Measurements from ENCODE around the gene SYT7. TPM values are rescaled to one million over a fixed set of nuclear protein-coding genes. Genes with fewer than 3 reads are reported as not detected.

Gene SYT7
- total RNA-seq, 3 donors from 2014 or later (not counting 1 experiment from before 2014, with no cell fraction given): 0.07 TPM; not detected in 2

DNA sequence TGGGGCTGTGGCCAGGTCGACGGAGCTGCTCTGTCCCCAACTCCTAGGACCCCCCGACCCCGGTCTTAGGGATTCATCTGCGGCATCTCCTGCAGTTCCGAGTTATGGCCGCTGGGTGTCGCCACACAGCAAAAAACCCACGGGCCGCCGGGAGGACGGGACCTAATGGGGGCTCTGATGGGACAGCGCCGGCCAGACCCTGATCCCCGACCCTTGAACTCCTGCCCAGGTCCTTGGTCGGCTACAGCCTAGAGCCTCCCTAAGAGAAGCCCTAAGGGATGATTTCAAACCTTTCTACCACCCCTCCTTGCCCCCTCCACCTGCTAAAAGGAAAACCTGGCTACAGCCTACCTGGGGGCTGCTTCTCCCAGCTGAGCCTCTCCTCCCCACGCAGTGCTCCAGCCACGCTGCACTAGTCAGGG, 103.1 kb downstream of the SYT7 start:
- Mint-ChIP-seq H3K4me1 (peaks cover 0 to 6% of the 10 kb centered on the region in 2 donors), H3K27ac (no peak overlapping the region), H3K9me3 (no peaks in the 10 kb centered on the region), H3K4me3 (no peak overlapping the region), H3K36me3 (no peaks in the 10 kb centered on the region), H3K27me3 (ENCODE audit: low read depth in 2 of 2) (peaks cover 0 to 3% of the 10 kb centered on the region in 2 donors)
- peak; percentile 94 for TF ChIP-seq CTCF (IDR thresholded peaks at IDR 0.05)
- peak; percentile 41 to 73 (median 72) for ATAC-seq
- 6% methylated on average over 18 of the region's 18 CpGs for WGBS (ENCODE audit: insufficient coverage)
- no peak overlapping the region for H3K27ac ChIP-seq (ENCODE audit: low read length)
- H3K4me1 ChIP-seq (ENCODE audit: control insufficient read depth, insufficient read depth, low read length): peaks cover 8% of the 10 kb centered on the region
- DNase-seq: peak; percentile 52 to 72
- no peaks in the 10 kb centered on the region for H3K9me3 ChIP-seq (ENCODE audit: control insufficient read depth, insufficient read depth, low read length)
- no peak overlapping the region for H3K4me3 ChIP-seq (ENCODE audit: low read length)
- H3K36me3 ChIP-seq (ENCODE audit: control insufficient read depth, insufficient read depth, low read length): peaks cover 7% of the 10 kb centered on the region
- no peaks in the 10 kb centered on the region for H3K27me3 ChIP-seq (ENCODE audit: control insufficient read depth, insufficient read depth, low read length)
- intact Hi-C loops (cut with micrococcal nuclease): loop anchor here (1.0 to 5.0 kb wide), 3 partner anchors 40 to 255 kb away; no protein-coding TSS in a partner anchor

DNA sequence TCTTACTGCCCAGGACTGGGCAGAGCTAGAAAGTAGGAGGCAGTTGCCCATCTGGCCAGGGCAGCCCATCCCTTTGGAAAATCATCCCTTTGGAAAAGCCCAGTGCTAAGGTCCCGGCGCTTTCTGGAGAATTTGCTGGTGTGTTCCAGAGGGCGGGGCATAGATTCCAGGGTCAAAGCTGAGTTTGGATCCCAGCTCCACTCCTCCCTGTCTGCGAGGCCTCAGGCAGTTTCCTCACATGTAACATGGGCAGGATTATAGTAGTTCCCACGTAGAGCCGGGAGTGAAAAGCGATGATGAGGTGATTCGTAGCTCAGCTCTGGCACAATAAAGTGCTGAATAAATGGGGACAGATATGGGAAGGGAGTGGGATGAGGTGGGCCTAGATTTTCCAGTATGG, 103.8 kb downstream of the SYT7 start:
- H3K36me3 Mint-ChIP-seq: no peaks in the 10 kb centered on the region
- ATAC-seq: no peak
- H3K9me3 Mint-ChIP-seq: no peaks in the 10 kb centered on the region
- Histone ChIP-seq H3K4me1 (ENCODE audit: control insufficient read depth, insufficient read depth, low read length) (peaks cover 8% of the 10 kb centered on the region), H3K4me3 (ENCODE audit: low read length) (no peak overlapping the region), H3K27ac (ENCODE audit: low read length) (no peak overlapping the region), H3K36me3 (ENCODE audit: control insufficient read depth, insufficient read depth, low read length) (peaks cover 7% of the 10 kb centered on the region), H3K27me3 (ENCODE audit: control insufficient read depth, insufficient read depth, low read length) (no peaks in the 10 kb centered on the region), H3K9me3 (ENCODE audit: control insufficient read depth, insufficient read depth, low read length) (no peaks in the 10 kb centered on the region)
- intact Hi-C loops (cut with micrococcal nuclease): loop anchor here (1.0 to 5.0 kb wide), 3 partner anchors 40 to 255 kb away; no protein-coding TSS in a partner anchor
- H3K27me3 Mint-ChIP-seq (ENCODE audit: low read depth in 2 of 2): peaks cover 0 to 3% of the 10 kb centered on the region in 2 donors
- peaks cover 0 to 6% of the 10 kb centered on the region in 2 donors for H3K4me1 Mint-ChIP-seq
- no peak for TF ChIP-seq CTCF (IDR thresholded peaks at IDR 0.05)
- WGBS (ENCODE audit: insufficient coverage): 82% methylated on average over 8 of the region's 8 CpGs
- no peak overlapping the region for H3K27ac Mint-ChIP-seq
- no peak for DNase-seq
- no peak overlapping the region for H3K4me3 Mint-ChIP-seq

DNA sequence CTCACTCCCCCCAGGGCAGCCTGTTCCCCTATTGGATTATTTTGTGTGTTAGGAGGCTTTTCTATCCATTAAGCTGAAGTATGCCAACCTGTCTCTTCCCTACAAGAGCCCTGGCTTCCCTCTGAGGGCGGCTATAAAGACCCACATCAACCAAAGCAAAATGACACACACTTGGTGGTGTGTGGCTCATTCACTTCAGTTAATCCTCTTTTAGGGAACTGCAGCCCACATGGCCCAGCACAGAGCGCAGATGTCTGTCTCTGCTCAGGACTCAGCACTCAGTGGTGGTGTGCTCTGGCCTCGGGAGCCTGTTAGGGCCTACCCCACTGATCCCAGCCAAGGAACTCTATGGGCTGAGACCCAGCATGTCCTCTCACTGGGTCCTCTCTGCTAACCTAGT, 104.5 kb downstream of the SYT7 start:
- Histone ChIP-seq H3K4me1 (ENCODE audit: control insufficient read depth, insufficient read depth, low read length) (peaks cover 8% of the 10 kb centered on the region), H3K36me3 (ENCODE audit: control insufficient read depth, insufficient read depth, low read length) (peaks cover 7% of the 10 kb centered on the region), H3K9me3 (ENCODE audit: control insufficient read depth, insufficient read depth, low read length) (no peaks in the 10 kb centered on the region), H3K4me3 (ENCODE audit: low read length) (no peak overlapping the region), H3K27me3 (ENCODE audit: control insufficient read depth, insufficient read depth, low read length) (no peaks in the 10 kb centered on the region), H3K27ac (ENCODE audit: low read length) (no peak overlapping the region)
- no peak for TF ChIP-seq CTCF (IDR thresholded peaks at IDR 0.05)
- peaks cover 0 to 3% of the 10 kb centered on the region in 2 donors for H3K27me3 Mint-ChIP-seq (ENCODE audit: low read depth in 2 of 2)
- no peaks in the 10 kb centered on the region for H3K9me3 Mint-ChIP-seq
- intact Hi-C loops (cut with micrococcal nuclease): loop anchor here (2.0 to 5.0 kb wide), 2 partner anchors 162 to 256 kb away; no protein-coding TSS in a partner anchor
- H3K4me3 Mint-ChIP-seq: no peak overlapping the region
- DNase-seq (no peak), ATAC-seq (no peak)
- WGBS (ENCODE audit: insufficient coverage): 96% methylated on average over 3 of the region's 3 CpGs
- peaks cover 0 to 6% of the 10 kb centered on the region in 2 donors for H3K4me1 Mint-ChIP-seq
- no peaks in the 10 kb centered on the region for H3K36me3 Mint-ChIP-seq
- H3K27ac Mint-ChIP-seq: no peak overlapping the region

GRCh38 chr11:61475433-61475832, 105.4 kb downstream of the SYT7 start:
- Histone ChIP-seq H3K27me3 (ENCODE audit: control insufficient read depth, insufficient read depth, low read length) (no peaks in the 10 kb centered on the region), H3K27ac (ENCODE audit: low read length) (no peak overlapping the region), H3K4me3 (ENCODE audit: low read length) (no peak overlapping the region), H3K4me1 (ENCODE audit: control insufficient read depth, insufficient read depth, low read length) (peaks cover 8% of the 10 kb centered on the region), H3K9me3 (ENCODE audit: control insufficient read depth, insufficient read depth, low read length) (no peaks in the 10 kb centered on the region), H3K36me3 (ENCODE audit: control insufficient read depth, insufficient read depth, low read length) (peaks cover 12% of the 10 kb centered on the region)
- ATAC-seq (no peak), DNase-seq (no peak)
- peaks cover 0 to 6% of the 10 kb centered on the region in 2 donors for H3K4me1 Mint-ChIP-seq
- no peaks in the 10 kb centered on the region for H3K9me3 Mint-ChIP-seq
- no peaks in the 10 kb centered on the region for H3K36me3 Mint-ChIP-seq
- intact Hi-C loops (cut with micrococcal nuclease): loop anchor here (5.0 kb wide), 1 partner anchor 257 kb away; no protein-coding TSS in a partner anchor
- H3K27me3 Mint-ChIP-seq (ENCODE audit: low read depth in 2 of 2): peaks cover 0 to 1% of the 10 kb centered on the region in 2 donors
- no peak overlapping the region for H3K27ac Mint-ChIP-seq
- H3K4me3 Mint-ChIP-seq: no peak overlapping the region
- WGBS (ENCODE audit: insufficient coverage): 100% methylated on average over 1 of the region's 1 CpG
- no peak for TF ChIP-seq CTCF (IDR thresholded peaks at IDR 0.05)

All from natural killer cell (primary cell).